ENCODE results near the gene FARP1.

FARP1 gene

GRCh38 chr13:98328511-98328910 is 185.6 kb downstream of the FARP1 start:
- Histone ChIP-seq H3K9me3 (ENCODE audit: control insufficient read depth, insufficient read depth, low read length) (no peaks in the 10 kb centered on the region), H3K4me1 (ENCODE audit: control insufficient read depth, insufficient read depth, low read length) (peaks cover 13% of the 10 kb centered on the region; the same call in 1 of the 2 replicates), H3K27me3 (ENCODE audit: control insufficient read depth, insufficient read depth, low read length) (no peaks in the 10 kb centered on the region), H3K27ac (ENCODE audit: low read length) (no peak overlapping the region), H3K4me3 (ENCODE audit: low read length) (no peak overlapping the region), H3K36me3 (ENCODE audit: control insufficient read depth, insufficient read depth, low read length) (no peaks in the 10 kb centered on the region)
- no CpG with 5 or more reads among the region's 8 CpGs for WGBS (ENCODE audit: insufficient coverage, insufficient read length)
- DNase-seq (ENCODE audit: low read depth, low spot score), result no peak

- no CpG with 5 or more reads among the region's 2 CpGs for whole genome bisulfite sequencing (ENCODE audit: insufficient coverage, insufficient read length)
- Histone ChIP-seq H3K36me3 (ENCODE audit: control insufficient read depth, insufficient read depth, low read length) (no peaks in the 10 kb centered on the region), H3K4me1 (ENCODE audit: control insufficient read depth, insufficient read depth, low read length) (peaks cover 10% of the 10 kb centered on the region; the same call in 1 of the 2 replicates), H3K9me3 (ENCODE audit: control insufficient read depth, insufficient read depth, low read length) (no peaks in the 10 kb centered on the region; the same call in 1 of the 2 replicates), H3K27me3 (ENCODE audit: control insufficient read depth, insufficient read depth, low read length) (no peaks in the 10 kb centered on the region), H3K27ac (ENCODE audit: low read length) (no peak overlapping the region), H3K4me3 (ENCODE audit: low read length) (no peak overlapping the region)
- no peak for DNase-seq (ENCODE audit: low read depth, low spot score)
Measured at GRCh38 chr13:98332222-98332621, 189.3 kb downstream of the FARP1 start.

DNA sequence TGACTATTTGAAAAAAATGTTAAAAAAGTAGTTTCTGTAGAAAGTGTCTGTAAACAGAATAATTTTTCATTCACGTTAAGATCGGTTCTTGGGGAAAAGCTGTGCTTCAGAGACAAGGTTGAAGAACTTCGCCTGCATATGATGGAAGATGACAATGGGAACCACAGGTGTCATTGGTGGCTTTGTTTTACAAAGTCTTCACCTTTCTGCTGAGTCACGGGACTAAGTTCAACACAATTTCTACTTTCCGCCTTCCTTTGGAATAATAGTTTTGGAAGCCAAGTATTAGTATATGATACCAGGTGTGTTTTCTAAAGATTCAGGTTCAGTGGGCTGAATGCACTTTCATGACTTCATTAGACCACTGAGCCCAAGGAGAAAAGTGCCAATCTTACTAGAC is 189.8 kb downstream of the FARP1 start:
- Histone ChIP-seq H3K9me3 (ENCODE audit: control insufficient read depth, insufficient read depth, low read length) (no peaks in the 10 kb centered on the region; the same call in 1 of the 2 replicates), H3K4me1 (ENCODE audit: control insufficient read depth, insufficient read depth, low read length) (peaks cover 8% of the 10 kb centered on the region; the same call in 1 of the 2 replicates), H3K27ac (ENCODE audit: low read length) (no peak overlapping the region), H3K4me3 (ENCODE audit: low read length) (no peak overlapping the region), H3K36me3 (ENCODE audit: control insufficient read depth, insufficient read depth, low read length) (no peaks in the 10 kb centered on the region), H3K27me3 (ENCODE audit: control insufficient read depth, insufficient read depth, low read length) (no peaks in the 10 kb centered on the region)
- no CpG with 5 or more reads among the region's 5 CpGs for WGBS (ENCODE audit: insufficient coverage, insufficient read length)
- DNase-seq (ENCODE audit: low read depth, low spot score), result no peak

- Histone ChIP-seq H3K9me3 (ENCODE audit: control insufficient read depth, insufficient read depth, low read length) (no peaks in the 10 kb centered on the region; the same call in 1 of the 2 replicates), H3K4me1 (ENCODE audit: control insufficient read depth, insufficient read depth, low read length) (peaks cover 7% of the 10 kb centered on the region; the same call in 1 of the 2 replicates), H3K27me3 (ENCODE audit: control insufficient read depth, insufficient read depth, low read length) (no peaks in the 10 kb centered on the region), H3K36me3 (ENCODE audit: control insufficient read depth, insufficient read depth, low read length) (no peaks in the 10 kb centered on the region), H3K27ac (ENCODE audit: low read length) (no peak overlapping the region), H3K4me3 (ENCODE audit: low read length) (no peak overlapping the region)
- DNase-seq (ENCODE audit: low read depth, low spot score), result no peak
- no CpG with 5 or more reads among the region's 12 CpGs for WGBS (ENCODE audit: insufficient coverage, insufficient read length)
Measured at GRCh38 chr13:98333486-98333885, 190.6 kb downstream of the FARP1 start.

GRCh38 chr13:98334620-98335205 is 191.8 kb downstream of the FARP1 start:
- Histone ChIP-seq H3K4me3 (ENCODE audit: low read length) (no peak overlapping the region), H3K9me3 (ENCODE audit: control insufficient read depth, insufficient read depth, low read length) (no peaks in the 10 kb centered on the region; the same call in 1 of the 2 replicates), H3K36me3 (ENCODE audit: control insufficient read depth, insufficient read depth, low read length) (no peaks in the 10 kb centered on the region), H3K4me1 (ENCODE audit: control insufficient read depth, insufficient read depth, low read length) (peaks cover 8% of the 10 kb centered on the region), H3K27ac (ENCODE audit: low read length) (no peak overlapping the region), H3K27me3 (ENCODE audit: control insufficient read depth, insufficient read depth, low read length) (no peaks in the 10 kb centered on the region)
- no peak for DNase-seq (ENCODE audit: low read depth, low spot score)
- whole genome bisulfite sequencing (ENCODE audit: insufficient coverage, insufficient read length), result no CpG with 5 or more reads among the region's 5 CpGs

- Histone ChIP-seq H3K36me3 (ENCODE audit: control insufficient read depth, insufficient read depth, low read length) (no peaks in the 10 kb centered on the region), H3K27ac (ENCODE audit: low read length) (no peak overlapping the region), H3K4me3 (ENCODE audit: low read length) (no peak overlapping the region), H3K9me3 (ENCODE audit: control insufficient read depth, insufficient read depth, low read length) (no peaks in the 10 kb centered on the region; the same call in 1 of the 2 replicates), H3K27me3 (ENCODE audit: control insufficient read depth, insufficient read depth, low read length) (no peaks in the 10 kb centered on the region), H3K4me1 (ENCODE audit: control insufficient read depth, insufficient read depth, low read length) (peaks cover 8% of the 10 kb centered on the region)
- no peak for DNase-seq (ENCODE audit: low read depth, low spot score)
- WGBS (ENCODE audit: insufficient coverage, insufficient read length), result no CpG with 5 or more reads among the region's 4 CpGs
Measured at GRCh38 chr13:98335721-98336120, 192.8 kb downstream of the FARP1 start.

- Histone ChIP-seq H3K27me3 (ENCODE audit: control insufficient read depth, insufficient read depth, low read length) (no peaks in the 10 kb centered on the region), H3K4me3 (ENCODE audit: low read length) (no peak overlapping the region), H3K4me1 (ENCODE audit: control insufficient read depth, insufficient read depth, low read length) (peaks cover 7% of the 10 kb centered on the region), H3K27ac (ENCODE audit: low read length) (no peak overlapping the region), H3K36me3 (ENCODE audit: control insufficient read depth, insufficient read depth, low read length) (no peaks in the 10 kb centered on the region), H3K9me3 (ENCODE audit: control insufficient read depth, insufficient read depth, low read length) (no peaks in the 10 kb centered on the region; the same call in 1 of the 2 replicates)
- no peak for DNase-seq (ENCODE audit: low read depth, low spot score)
- no CpG with 5 or more reads among the region's 5 CpGs for WGBS (ENCODE audit: insufficient coverage, insufficient read length)
Measured at GRCh38 chr13:98338310-98338709, 195.4 kb downstream of the FARP1 start.

DNA sequence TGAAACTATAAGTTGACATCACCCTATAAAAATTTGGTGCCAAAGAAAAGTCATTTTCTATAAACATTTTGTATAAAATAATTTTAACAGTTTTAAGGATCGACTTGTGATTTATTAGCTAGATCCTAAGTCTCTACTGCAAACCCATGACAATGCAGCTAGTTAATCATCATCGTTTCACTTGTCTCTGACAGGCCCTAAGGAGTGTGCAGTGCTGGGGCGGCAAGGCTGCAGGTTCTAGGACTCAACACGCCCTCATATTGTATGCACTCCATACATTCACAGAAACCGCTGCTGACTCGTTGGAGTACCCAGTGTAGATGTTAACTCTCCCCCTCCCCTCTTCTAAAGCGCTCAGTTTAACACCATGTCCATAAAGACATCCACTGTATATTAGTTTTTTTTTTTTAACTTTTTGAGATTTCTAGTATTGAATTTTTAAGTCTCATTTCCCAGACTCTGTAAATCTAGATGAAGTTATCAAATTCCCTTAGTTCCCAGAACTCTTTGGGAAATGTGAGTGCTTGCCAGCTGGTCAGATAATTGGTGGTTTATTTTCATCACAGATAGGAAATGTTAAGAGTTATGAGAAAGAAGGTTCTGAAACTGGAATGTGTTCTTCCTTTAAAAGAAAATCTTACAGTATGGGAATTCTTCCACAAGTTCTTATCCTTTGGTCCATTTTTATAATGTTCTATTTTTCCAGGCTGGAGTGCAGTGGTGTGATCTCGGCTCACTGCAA is 197.0 kb downstream of the FARP1 start:
- DNase-seq (ENCODE audit: low read depth, low spot score), result no peak
- H3K27me3 ChIP-seq (ENCODE audit: control insufficient read depth, insufficient read depth, low read length), result no peaks in the 10 kb centered on the region
- no peak overlapping the region for H3K4me3 ChIP-seq (ENCODE audit: low read length)
- no peak overlapping the region for H3K27ac ChIP-seq (ENCODE audit: low read length)
- H3K36me3 ChIP-seq (ENCODE audit: control insufficient read depth, insufficient read depth, low read length), result no peaks in the 10 kb centered on the region
- H3K4me1 ChIP-seq (ENCODE audit: control insufficient read depth, insufficient read depth, low read length), result peaks cover 5% of the 10 kb centered on the region
- H3K9me3 ChIP-seq (ENCODE audit: control insufficient read depth, insufficient read depth, low read length), result no peaks in the 10 kb centered on the region; the same call in 1 of the 2 replicates
- no CpG with 5 or more reads among the region's 8 CpGs for WGBS (ENCODE audit: insufficient coverage, insufficient read length)

DNA sequence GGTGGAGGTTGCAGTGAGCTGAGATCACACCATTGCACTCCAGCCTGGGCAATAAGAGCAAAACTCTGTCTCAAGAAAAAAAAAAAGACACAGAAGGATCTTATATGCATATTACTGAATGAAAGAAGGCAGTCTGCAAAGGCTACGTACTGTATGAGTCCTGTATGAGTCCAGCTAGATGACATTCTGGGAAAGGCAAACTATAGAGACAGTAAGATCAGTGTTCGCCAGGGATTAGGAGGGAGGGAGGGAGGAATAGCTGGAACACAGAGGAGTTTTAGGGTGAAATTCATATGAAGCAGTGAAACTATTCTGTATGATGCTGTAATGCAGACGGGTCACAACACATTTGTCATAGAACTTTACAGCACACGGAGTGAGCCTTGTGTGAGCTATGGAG is 200.1 kb downstream of the FARP1 start:
- Histone ChIP-seq H3K36me3 (ENCODE audit: control insufficient read depth, insufficient read depth, low read length) (no peaks in the 10 kb centered on the region), H3K27ac (ENCODE audit: low read length) (no peak overlapping the region), H3K4me1 (ENCODE audit: control insufficient read depth, insufficient read depth, low read length) (peaks cover 5% of the 10 kb centered on the region), H3K27me3 (ENCODE audit: control insufficient read depth, insufficient read depth, low read length) (no peaks in the 10 kb centered on the region), H3K4me3 (ENCODE audit: low read length) (no peak overlapping the region), H3K9me3 (ENCODE audit: control insufficient read depth, insufficient read depth, low read length) (no peaks in the 10 kb centered on the region)
- WGBS (ENCODE audit: insufficient coverage, insufficient read length), result no CpG with 5 or more reads among the region's 4 CpGs
- no peak for DNase-seq (ENCODE audit: low read depth, low spot score)

DNA sequence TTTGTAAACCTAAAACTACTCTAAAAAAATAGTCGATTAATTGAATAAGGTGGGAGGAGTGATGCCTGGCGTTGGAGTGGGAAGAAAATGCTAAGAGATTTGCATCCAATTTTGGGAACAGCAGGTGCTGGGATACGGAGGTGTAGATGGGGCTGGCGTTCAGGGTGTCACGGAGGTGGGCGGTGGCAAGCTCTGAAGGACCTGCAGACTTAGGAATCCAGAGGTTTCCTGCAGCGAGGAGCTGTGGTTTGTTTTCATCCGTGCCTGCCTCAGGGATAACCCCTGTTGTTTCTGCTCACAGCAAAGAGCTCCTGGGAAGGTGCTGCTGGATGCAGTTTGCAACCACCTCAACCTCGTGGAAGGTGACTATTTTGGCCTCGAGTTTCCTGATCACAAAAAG is 200.6 kb downstream of the FARP1 start:
- H3K36me3 ChIP-seq (ENCODE audit: control insufficient read depth, insufficient read depth, low read length), result no peaks in the 10 kb centered on the region
- no peak for DNase-seq (ENCODE audit: low read depth, low spot score)

More for the DNA sequence above, 200.6 kb downstream of the FARP1 start:
- no peak overlapping the region for H3K4me3 ChIP-seq (ENCODE audit: low read length)
- no peak overlapping the region for H3K27ac ChIP-seq (ENCODE audit: low read length)
- H3K4me1 ChIP-seq (ENCODE audit: control insufficient read depth, insufficient read depth, low read length), result peaks cover 5% of the 10 kb centered on the region
- no peaks in the 10 kb centered on the region for H3K9me3 ChIP-seq (ENCODE audit: control insufficient read depth, insufficient read depth, low read length)
- no peaks in the 10 kb centered on the region for H3K27me3 ChIP-seq (ENCODE audit: control insufficient read depth, insufficient read depth, low read length)
- no CpG with 5 or more reads among the region's 10 CpGs for WGBS (ENCODE audit: insufficient coverage, insufficient read length)
